ENCODE data around the gene ZNF782. TPM values are rescaled to one million over a fixed set of nuclear protein-coding genes. Genes with fewer than 3 reads are reported as not detected.

The ZNF782 gene
- total and polyA plus RNA-seq, 2 experiments from 2014 or later: 0.85 to 2.9 TPM

GRCh38 chr9:96858670-96859069 is 4.4 kb upstream of the ZNF782 start:
- no peak overlapping the region for H2AFZ ChIP-seq
- H3K4me3 ChIP-seq: no peak overlapping the region
- WGBS, 2 experiments (ENCODE audit: low coverage in 1 of 2, low lambda C conversion rate in 2 of 2, missing lambda C conversion rate in 2 of 2): 65 to 68% methylated on average over 8 of the region's 8 CpGs
- no peak for TF ChIP-seq EZH2phosphoT487 (IDR thresholded peaks at IDR 0.05; ENCODE audit: insufficient read depth, low read depth)
- no peak for TF ChIP-seq EZH2 (IDR thresholded peaks at IDR 0.05; ENCODE audit: insufficient read depth, poor library complexity, severe bottlenecking)
- H3K4me2 ChIP-seq (ENCODE audit: unreplicated experiment): no peak overlapping the region
- peaks cover 22% of the 10 kb centered on the region for H3K4me1 ChIP-seq (ENCODE audit: insufficient read depth)
- no peak for DNase-seq
- in situ Hi-C loops (cut with MboI): loop anchor here (25.0 kb wide), 2 partner anchors 254 to 754 kb away; no protein-coding TSS in a partner anchor
- no peak overlapping the region for H3K9ac ChIP-seq
- 0 out of 2 replicates have a peak, but pooled peaks cover 8% of the 10 kb centered on the region for H3F3A ChIP-seq (ENCODE audit: insufficient read depth)
- H3K9me3 ChIP-seq (ENCODE audit: low read depth): no peaks in the 10 kb centered on the region
- no peak overlapping the region for H3K27ac ChIP-seq
- no peaks in the 10 kb centered on the region for H3K36me3 ChIP-seq (ENCODE audit: low read depth)
- H3K9me2 ChIP-seq (ENCODE audit: insufficient read depth): no peaks in the 10 kb centered on the region
- no peaks in the 10 kb centered on the region for H4K20me1 ChIP-seq (ENCODE audit: insufficient read depth)
- peaks cover 6% of the 10 kb centered on the region for H3K27me3 ChIP-seq (replicated peaks; ENCODE audit: insufficient read depth)
- H3K79me2 ChIP-seq (ENCODE audit: insufficient read depth): peaks cover 3% of the 10 kb centered on the region

- Histone ChIP-seq H3K36me3 (ENCODE audit: low read depth) (no peaks in the 10 kb centered on the region), H3K27me3 (replicated peaks; ENCODE audit: insufficient read depth) (no peaks in the 10 kb centered on the region; the same call in 1 of the 2 replicates), H4K20me1 (ENCODE audit: insufficient read depth) (no peaks in the 10 kb centered on the region), H3K4me3 (no peak overlapping the region), H3K79me2 (ENCODE audit: insufficient read depth) (peaks cover 8% of the 10 kb centered on the region), H3K9me2 (ENCODE audit: insufficient read depth) (no peaks in the 10 kb centered on the region), H3K27ac (no peak overlapping the region), H3K4me2 (ENCODE audit: unreplicated experiment) (no peak overlapping the region), H3K9ac (no peak overlapping the region), H3K9me3 (ENCODE audit: low read depth) (no peaks in the 10 kb centered on the region), H2AFZ (no peak overlapping the region), H3K4me1 (ENCODE audit: insufficient read depth) (peaks cover 27% of the 10 kb centered on the region), H3F3A (ENCODE audit: insufficient read depth) (0 out of 2 replicates have a peak, but pooled peaks cover 8% of the 10 kb centered on the region)
- peak; percentile 67 for DNase-seq
- no peak for TF ChIP-seq EZH2phosphoT487 (IDR thresholded peaks at IDR 0.05; ENCODE audit: insufficient read depth, low read depth)
- TF ChIP-seq EZH2 (IDR thresholded peaks at IDR 0.05; ENCODE audit: insufficient read depth, poor library complexity, severe bottlenecking): no peak
- in situ Hi-C loops (cut with MboI): loop anchor here (25.0 kb wide), 2 partner anchors 254 to 754 kb away; no protein-coding TSS in a partner anchor
- WGBS, 2 experiments (ENCODE audit: low coverage in 1 of 2, low lambda C conversion rate in 2 of 2, missing lambda C conversion rate in 2 of 2): 49 to 55% methylated on average over 2 of the region's 2 CpGs
Observed at GRCh38 chr9:96858018-96858573, 3.8 kb upstream of the ZNF782 start.

GRCh38 chr9:96856363-96857286 is 2.3 kb upstream of the ZNF782 start:
- peak; percentile 83 for DNase-seq
- Histone ChIP-seq H3K27me3 (replicated peaks; ENCODE audit: insufficient read depth) (no peaks in the 10 kb centered on the region), H3K4me1 (ENCODE audit: insufficient read depth) (peaks cover 28% of the 10 kb centered on the region), H4K20me1 (ENCODE audit: insufficient read depth) (no peaks in the 10 kb centered on the region), H3F3A (ENCODE audit: insufficient read depth) (0 out of 2 replicates have a peak, but pooled peaks cover 8% of the 10 kb centered on the region), H2AFZ (no peak overlapping the region), H3K79me2 (ENCODE audit: insufficient read depth) (peaks cover 21% of the 10 kb centered on the region), H3K27ac (no peak overlapping the region), H3K36me3 (ENCODE audit: low read depth) (no peaks in the 10 kb centered on the region), H3K4me3 (no peak overlapping the region), H3K9ac (no peak overlapping the region), H3K4me2 (ENCODE audit: unreplicated experiment) (no peak overlapping the region), H3K9me2 (ENCODE audit: insufficient read depth) (no peaks in the 10 kb centered on the region), H3K9me3 (ENCODE audit: low read depth) (no peaks in the 10 kb centered on the region)
- in situ Hi-C loops (cut with MboI): loop anchor here (25.0 kb wide), 2 partner anchors 256 to 756 kb away; no protein-coding TSS in a partner anchor
- no peak for TF ChIP-seq EZH2 (IDR thresholded peaks at IDR 0.05; ENCODE audit: insufficient read depth, poor library complexity, severe bottlenecking)
- TF ChIP-seq EZH2phosphoT487 (IDR thresholded peaks at IDR 0.05; ENCODE audit: insufficient read depth, low read depth): no peak
- 5 to 7% methylated on average over 6 of the region's 6 CpGs for whole genome bisulfite sequencing, 2 experiments (ENCODE audit: low coverage in 1 of 2, low lambda C conversion rate in 2 of 2, missing lambda C conversion rate in 2 of 2)

- TF ChIP-seq EZH2phosphoT487 (IDR thresholded peaks at IDR 0.05; ENCODE audit: insufficient read depth, low read depth): no peak
- no peak for TF ChIP-seq EZH2 (IDR thresholded peaks at IDR 0.05; ENCODE audit: insufficient read depth, poor library complexity, severe bottlenecking)
- Histone ChIP-seq H3K4me1 (ENCODE audit: insufficient read depth) (peaks cover 26% of the 10 kb centered on the region), H3F3A (ENCODE audit: insufficient read depth) (0 out of 2 replicates have a peak, but pooled peaks cover 8% of the 10 kb centered on the region), H3K27me3 (replicated peaks; ENCODE audit: insufficient read depth) (no peaks in the 10 kb centered on the region), H3K27ac (no peak overlapping the region), H3K4me2 (ENCODE audit: unreplicated experiment) (peak overlapping the region; percentile 77), H3K36me3 (ENCODE audit: low read depth) (no peaks in the 10 kb centered on the region), H3K4me3 (peak overlapping the region; percentile 91), H4K20me1 (ENCODE audit: insufficient read depth) (no peaks in the 10 kb centered on the region), H3K9ac (0 out of 2 replicates have a peak overlapping the region, but pooled peaks have one; percentile 79), H3K79me2 (ENCODE audit: insufficient read depth) (peaks cover 34% of the 10 kb centered on the region), H2AFZ (peak overlapping the region; percentile 89), H3K9me2 (ENCODE audit: insufficient read depth) (no peaks in the 10 kb centered on the region), H3K9me3 (ENCODE audit: low read depth) (no peaks in the 10 kb centered on the region)
- DNase-seq: no peak
- in situ Hi-C loops (cut with MboI): loop anchor here (25.0 kb wide), 2 partner anchors 258 to 758 kb away; no protein-coding TSS in a partner anchor
- 31 to 32% methylated on average over 16 of the region's 16 CpGs for WGBS, 2 experiments (ENCODE audit: low coverage in 1 of 2, low lambda C conversion rate in 2 of 2, missing lambda C conversion rate in 2 of 2)
Observed at GRCh38 chr9:96854651-96855273, 448 bp upstream of the ZNF782 start.
